ENCODE data around the gene AIPL1.

GRCh38 chr17:6435051-6435450 is at the start of gene AIPL1:
- TF ChIP-seq ISL1 (CRISPR knock-in tag; IDR thresholded peaks at IDR 0.05) (no peak), ZC3H10 (CRISPR knock-in tag; IDR thresholded peaks at IDR 0.05) (no peak), ZNF70 (CRISPR knock-in tag; IDR thresholded peaks at IDR 0.05) (no peak), SNAI2 (CRISPR knock-in tag; IDR thresholded peaks at IDR 0.05) (no peak), PPARA (CRISPR knock-in tag; IDR thresholded peaks at IDR 0.05; ENCODE audit: borderline replicate concordance) (no peak), TCF4 (CRISPR knock-in tag; IDR thresholded peaks at IDR 0.05; ENCODE audit: borderline replicate concordance) (no peak), ZFP30 (CRISPR knock-in tag; IDR thresholded peaks at IDR 0.05) (no peak), OSR1 (CRISPR knock-in tag; IDR thresholded peaks at IDR 0.05) (no peak), ZNF565 (CRISPR knock-in tag; conservative IDR thresholded peaks at IDR 0.05; ENCODE audit: low read depth) (no peak)
- TF ChIP-seq, protein P1, sequence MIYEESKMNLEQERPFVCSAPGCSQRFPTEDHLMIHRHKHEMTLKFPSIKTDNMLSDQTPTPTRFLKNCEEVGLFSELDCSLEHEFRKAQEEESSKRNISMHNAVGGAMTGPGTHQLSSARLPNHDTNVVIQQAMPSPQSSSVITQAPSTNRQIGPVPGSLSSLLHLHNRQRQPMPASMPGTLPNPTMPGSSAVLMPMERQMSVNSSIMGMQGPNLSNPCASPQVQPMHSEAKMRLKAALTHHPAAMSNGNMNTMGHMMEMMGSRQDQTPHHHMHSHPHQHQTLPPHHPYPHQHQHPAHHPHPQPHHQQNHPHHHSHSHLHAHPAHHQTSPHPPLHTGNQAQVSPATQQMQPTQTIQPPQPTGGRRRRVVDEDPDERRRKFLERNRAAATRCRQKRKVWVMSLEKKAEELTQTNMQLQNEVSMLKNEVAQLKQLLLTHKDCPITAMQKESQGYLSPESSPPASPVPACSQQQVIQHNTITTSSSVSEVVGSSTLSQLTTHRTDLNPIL (CRISPR knock-in tag; IDR thresholded peaks at IDR 0.05; ENCODE audit: low read depth): no peak
